WTC11 (cell line): ENCODE results near the gene MESD. TPM values are rescaled to one million over a fixed set of nuclear protein-coding genes. Genes with fewer than 3 reads are reported as not detected.

Source experiments
- ATAC-seq: fragments of 200-7000 bp; cut with Tn5 transposase; 2 replicates; pipeline ENCODE4 v1.10.0; 2021; ENCODE audit warnings: mild to moderate bottlenecking, moderate library complexity
- CTCF ChIA-PET: fragments of 300-600 bp; sonication (Branson Sonifier 250); formaldehyde crosslinking; loops from one replicate; lab custom pipeline; 2021; ENCODE audit warnings: antibody characterized with exemption; lab: Charles Lee
- POLR2A ChIA-PET: fragments of 350-600 bp; sonication (Branson Sonifier 250); formaldehyde crosslinking; loops from one replicate; lab custom pipeline; 2021; ENCODE audit warnings: antibody characterized with exemption; lab: Charles Lee
- DNase-seq: peaks from one replicate; pipeline ENCODE4 v3.0.0; 2021; ENCODE audit warnings: low spot score
- H3K27ac Mint-ChIP-seq: 2 replicates; pipeline ENCODE4 v1.8.0; 2021; ENCODE audit warnings: mixed read lengths
- H3K27me3 Mint-ChIP-seq: 2 replicates; pipeline ENCODE4 v1.8.0; 2021; ENCODE audit warnings: low read depth, mild to moderate bottlenecking, moderate library complexity, mixed read lengths
- H3K36me3 Mint-ChIP-seq: 2 replicates; pipeline ENCODE4 v1.8.0; 2021; ENCODE audit warnings: mixed read lengths
- H3K4me1 Mint-ChIP-seq: 2 replicates; pipeline ENCODE4 v1.8.0; 2022; ENCODE audit warnings: mixed read lengths
- H3K4me3 Mint-ChIP-seq: 2 replicates; pipeline ENCODE4 v1.8.0; 2021; ENCODE audit warnings: mild to moderate bottlenecking, moderate library complexity, mixed read lengths
- H3K9me3 Mint-ChIP-seq: 2 replicates; pipeline ENCODE4 v1.8.0; 2021; ENCODE audit warnings: mixed read lengths
- AFF4 ChIP-seq: sonication (generic); formaldehyde crosslinking; IDR thresholded peaks from 2 replicates; pipeline ENCODE4 v1.8.1; 2023; ENCODE audit warnings: mild to moderate bottlenecking, missing genetic modification reagents, borderline replicate concordance
- ATF1 ChIP-seq: sonication (generic); formaldehyde crosslinking; IDR thresholded peaks from 2 replicates; pipeline ENCODE4 v1.8.1; 2023; ENCODE audit warnings: mild to moderate bottlenecking, moderate library complexity, missing genetic modification reagents
- E2F1 ChIP-seq: sonication (generic); formaldehyde crosslinking; IDR thresholded peaks from 2 replicates; pipeline ENCODE4 v1.8.0; 2022; ENCODE audit warnings: mild to moderate bottlenecking, missing genetic modification reagents
- ELF4 ChIP-seq: sonication (generic); formaldehyde crosslinking; IDR thresholded peaks from 2 replicates; pipeline ENCODE4 v1.8.1; 2022; ENCODE audit warnings: low read depth, mild to moderate bottlenecking, moderate library complexity, missing genetic modification reagents
- ERG ChIP-seq: fragments of 250-450 bp; sonication (Bioruptor Pico); IDR thresholded peaks from 2 replicates; pipeline ENCODE4 v1.8.0; 2021; ENCODE audit warnings: mild to moderate bottlenecking
- GTF2I ChIP-seq: fragments of 250-450 bp; sonication (Bioruptor Pico); conservative IDR thresholded peaks from 2 replicates; pipeline ENCODE4 v1.4.0; 2021; ENCODE audit warnings: mild to moderate bottlenecking
- MLX ChIP-seq: sonication (generic); formaldehyde crosslinking; IDR thresholded peaks from 2 replicates; pipeline ENCODE4 v1.8.1; 2023; ENCODE audit warnings: mild to moderate bottlenecking, missing genetic modification reagents, moderate library complexity
- MXD4 ChIP-seq: fragments of 250-450 bp; sonication (Bioruptor Pico); IDR thresholded peaks from 2 replicates; pipeline ENCODE4 v1.8.0; 2021; ENCODE audit warnings: mild to moderate bottlenecking, moderate library complexity, borderline replicate concordance
- NFATC4 ChIP-seq: fragments of 250-450 bp; sonication (Bioruptor Pico); IDR thresholded peaks from 2 replicates; pipeline ENCODE4 v1.9.0; 2021; ENCODE audit warnings: mild to moderate bottlenecking
- NR1H2 ChIP-seq: sonication (generic); formaldehyde crosslinking; IDR thresholded peaks from 2 replicates; pipeline ENCODE4 v1.9.0; 2021; ENCODE audit warnings: mild to moderate bottlenecking, moderate library complexity, missing genetic modification reagents
- RELA ChIP-seq: sonication (generic); formaldehyde crosslinking; IDR thresholded peaks from 2 replicates; pipeline ENCODE4 v1.8.1; 2022; ENCODE audit warnings: missing genetic modification reagents, mild to moderate bottlenecking, borderline replicate concordance
- SMAD3 ChIP-seq: sonication (generic); formaldehyde crosslinking; IDR thresholded peaks from 2 replicates; pipeline ENCODE4 v1.8.0; 2022; ENCODE audit warnings: missing genetic modification reagents, mild to moderate bottlenecking, borderline replicate concordance
- TEAD4 ChIP-seq: sonication (generic); formaldehyde crosslinking; IDR thresholded peaks from 2 replicates; pipeline ENCODE4 v1.8.0; 2022; ENCODE audit warnings: mild to moderate bottlenecking, missing genetic modification reagents
- ZNF396 ChIP-seq: fragments of 250-450 bp; sonication (Bioruptor Pico); IDR thresholded peaks from 2 replicates; pipeline ENCODE4 v1.8.0; 2021; ENCODE audit warnings: mild to moderate bottlenecking, moderate library complexity, borderline replicate concordance
- ZNF425 ChIP-seq: fragments of 250-450 bp; sonication (Bioruptor Pico); conservative IDR thresholded peaks from 2 replicates; pipeline ENCODE4 v1.9.0; 2021; ENCODE audit warnings: mild to moderate bottlenecking
- total RNA-seq: library from RNA; stranded (reverse); gene quantifications from 3 replicates; pipeline ENCODE4 v1.2.3, GENCODE V29; 2021
- TF ChIP-seq, protein P1 (sequence below): sonication (generic); formaldehyde crosslinking; IDR thresholded peaks from 2 replicates; pipeline ENCODE4 v1.8.1; 2022; ENCODE audit warnings: mild to moderate bottlenecking, moderate library complexity, missing genetic modification reagents
- TF ChIP-seq, protein P2 (sequence below): sonication (generic); formaldehyde crosslinking; IDR thresholded peaks from 2 replicates; pipeline ENCODE4 v1.8.0; 2022; ENCODE audit warnings: mild to moderate bottlenecking, missing genetic modification reagents

Gene MESD
- total RNA-seq, 1 experiment from 2014 or later: 28.3 TPM

GRCh38 chr15:80958818-80959495 is 30.7 kb downstream of the MESD start:
- no peak for DNase-seq
- H3K27me3 Mint-ChIP-seq: no peaks in the 10 kb centered on the region
- POLR2A ChIA-PET: no interaction called here
- TF ChIP-seq AFF4 (CRISPR knock-in tag) (no peak), TEAD4 (CRISPR knock-in tag) (no peak), ELF4 (CRISPR knock-in tag) (no peak), ZNF425 (CRISPR knock-in tag) (no peak), NR1H2 (CRISPR knock-in tag) (no peak)
- TF ChIP-seq, all 79 proteins: peak for 0
- CTCF ChIA-PET: interaction anchor here (0.6 to 1.8 kb wide), 3 partner anchors 11 to 307 kb away, joined by 3 to 8 read pairs (median 5); no protein-coding TSS in a partner anchor
- Mint-ChIP-seq H3K36me3 (peaks cover 11% of the 10 kb centered on the region), H3K27ac (no peak overlapping the region), H3K4me3 (no peak overlapping the region), H3K4me1 (peaks cover 41% of the 10 kb centered on the region), H3K9me3 (peaks cover 1% of the 10 kb centered on the region)
- ATAC-seq: no peak

DNA sequence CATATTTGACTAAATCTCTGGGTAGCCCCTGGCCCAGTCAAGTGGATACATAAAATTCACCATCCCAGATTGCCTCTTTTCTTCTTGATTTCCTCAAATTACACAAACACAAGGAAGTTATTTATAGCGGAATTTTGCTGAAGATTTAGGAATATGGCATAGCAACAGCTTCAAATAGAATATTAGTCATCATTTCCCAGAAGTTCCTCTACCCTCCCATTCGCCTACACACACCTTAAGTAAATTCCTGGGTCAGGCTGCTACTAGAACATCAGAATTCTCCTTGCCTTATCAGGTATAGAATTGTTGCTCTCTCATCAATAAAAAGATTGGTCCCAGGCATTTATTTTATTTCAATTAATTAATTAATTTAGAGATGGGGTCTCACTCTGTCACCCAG is 31.6 kb downstream of the MESD start:
- CTCF ChIA-PET: interaction anchor here (0.9 to 1.1 kb wide), 2 partner anchors 10 to 182 kb away, joined by 3 read pairs; no protein-coding TSS in a partner anchor
- peaks cover 10% of the 10 kb centered on the region for H3K36me3 Mint-ChIP-seq

More for the DNA sequence above, 31.6 kb downstream of the MESD start:
- H3K27ac Mint-ChIP-seq: no peak overlapping the region; the same call in 1 of the 2 replicates
- no peak overlapping the region for H3K4me3 Mint-ChIP-seq
- POLR2A ChIA-PET: no interaction called here
- no peaks in the 10 kb centered on the region for H3K27me3 Mint-ChIP-seq
- TF ChIP-seq ATF1 (no peak), GTF2I (CRISPR knock-in tag) (no peak), MLX (CRISPR knock-in tag) (no peak), SMAD3 (CRISPR knock-in tag) (no peak), E2F1 (CRISPR knock-in tag) (no peak), RELA (no peak), MXD4 (CRISPR knock-in tag) (no peak), ERG (CRISPR knock-in tag) (no peak), NR1H2 (CRISPR knock-in tag) (no peak), ZNF396 (CRISPR knock-in tag) (no peak), NFATC4 (CRISPR knock-in tag) (no peak)
- TF ChIP-seq, protein P1, sequence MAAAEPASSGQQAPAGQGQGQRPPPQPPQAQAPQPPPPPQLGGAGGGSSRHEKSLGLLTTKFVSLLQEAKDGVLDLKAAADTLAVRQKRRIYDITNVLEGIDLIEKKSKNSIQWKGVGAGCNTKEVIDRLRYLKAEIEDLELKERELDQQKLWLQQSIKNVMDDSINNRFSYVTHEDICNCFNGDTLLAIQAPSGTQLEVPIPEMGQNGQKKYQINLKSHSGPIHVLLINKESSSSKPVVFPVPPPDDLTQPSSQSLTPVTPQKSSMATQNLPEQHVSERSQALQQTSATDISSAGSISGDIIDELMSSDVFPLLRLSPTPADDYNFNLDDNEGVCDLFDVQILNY (CRISPR knock-in tag): no peak
- TF ChIP-seq, protein P2, sequence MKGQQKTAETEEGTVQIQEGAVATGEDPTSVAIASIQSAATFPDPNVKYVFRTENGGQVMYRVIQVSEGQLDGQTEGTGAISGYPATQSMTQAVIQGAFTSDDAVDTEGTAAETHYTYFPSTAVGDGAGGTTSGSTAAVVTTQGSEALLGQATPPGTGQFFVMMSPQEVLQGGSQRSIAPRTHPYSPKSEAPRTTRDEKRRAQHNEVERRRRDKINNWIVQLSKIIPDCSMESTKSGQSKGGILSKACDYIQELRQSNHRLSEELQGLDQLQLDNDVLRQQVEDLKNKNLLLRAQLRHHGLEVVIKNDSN: no peak
- DNase-seq: no peak
- no peak for ATAC-seq
- no peaks in the 10 kb centered on the region for H3K9me3 Mint-ChIP-seq
- H3K4me1 Mint-ChIP-seq: peaks cover 47% of the 10 kb centered on the region
